ENCODE measurements around the gene AGL.
"Not testable (repeated sequence)": the region's sequence is repeated elsewhere in the genome, so short reads cannot be mapped to it uniquely, and the experiment has no call there.

Gene AGL

DNA sequence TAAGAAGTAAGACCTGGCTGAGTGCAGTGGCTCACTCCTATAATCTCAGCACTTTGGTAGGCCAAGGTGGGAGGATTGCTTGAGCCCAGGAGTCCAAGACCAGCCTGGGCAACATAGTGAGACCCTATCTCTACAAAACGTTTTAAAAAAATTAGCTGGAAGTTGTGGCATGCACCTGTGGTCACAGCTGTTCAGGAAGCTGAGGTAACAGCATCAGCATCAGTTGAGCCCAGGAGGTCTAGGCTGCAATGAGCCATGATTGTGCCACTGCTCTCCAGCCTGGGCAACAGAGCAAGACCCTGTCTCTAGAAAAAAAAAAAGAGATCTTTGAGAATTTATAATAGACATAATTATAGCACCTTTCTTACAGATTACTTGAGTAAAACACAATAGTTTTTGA lies 36.0 kb downstream of the AGL start:
- Histone ChIP-seq H3K36me3 (replicated peaks; ENCODE audit: low read depth, low read length) (no peaks in the 10 kb centered on the region), H3K4me2 (ENCODE audit: low read length) (no peak overlapping the region), H3K4me3 (ENCODE audit: low read length) (no peak overlapping the region), H3K79me2 (ENCODE audit: low read length) (no peaks in the 10 kb centered on the region), H3K27ac (ENCODE audit: low read length) (no peak overlapping the region), H3K9me3 (ENCODE audit: insufficient read depth, low read length) (no peaks in the 10 kb centered on the region), H4K20me1 (ENCODE audit: insufficient read depth, low read length) (no peaks in the 10 kb centered on the region), H3K4me1 (ENCODE audit: low read length) (no peaks in the 10 kb centered on the region), H2AFZ (ENCODE audit: low read depth, low read length) (no peak overlapping the region), H3K27me3 (ENCODE audit: low read depth, low read length) (no peaks in the 10 kb centered on the region), H3K9ac (ENCODE audit: low read length) (no peak overlapping the region)
- TF ChIP-seq, protein P1, sequence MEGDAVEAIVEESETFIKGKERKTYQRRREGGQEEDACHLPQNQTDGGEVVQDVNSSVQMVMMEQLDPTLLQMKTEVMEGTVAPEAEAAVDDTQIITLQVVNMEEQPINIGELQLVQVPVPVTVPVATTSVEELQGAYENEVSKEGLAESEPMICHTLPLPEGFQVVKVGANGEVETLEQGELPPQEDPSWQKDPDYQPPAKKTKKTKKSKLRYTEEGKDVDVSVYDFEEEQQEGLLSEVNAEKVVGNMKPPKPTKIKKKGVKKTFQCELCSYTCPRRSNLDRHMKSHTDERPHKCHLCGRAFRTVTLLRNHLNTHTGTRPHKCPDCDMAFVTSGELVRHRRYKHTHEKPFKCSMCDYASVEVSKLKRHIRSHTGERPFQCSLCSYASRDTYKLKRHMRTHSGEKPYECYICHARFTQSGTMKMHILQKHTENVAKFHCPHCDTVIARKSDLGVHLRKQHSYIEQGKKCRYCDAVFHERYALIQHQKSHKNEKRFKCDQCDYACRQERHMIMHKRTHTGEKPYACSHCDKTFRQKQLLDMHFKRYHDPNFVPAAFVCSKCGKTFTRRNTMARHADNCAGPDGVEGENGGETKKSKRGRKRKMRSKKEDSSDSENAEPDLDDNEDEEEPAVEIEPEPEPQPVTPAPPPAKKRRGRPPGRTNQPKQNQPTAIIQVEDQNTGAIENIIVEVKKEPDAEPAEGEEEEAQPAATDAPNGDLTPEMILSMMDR (IDR thresholded peaks at IDR 0.05; ENCODE audit: low read depth, low read length): no peak
- no peak for TF ChIP-seq EZH2phosphoT487 (IDR thresholded peaks at IDR 0.05; ENCODE audit: low read depth)

DNA sequence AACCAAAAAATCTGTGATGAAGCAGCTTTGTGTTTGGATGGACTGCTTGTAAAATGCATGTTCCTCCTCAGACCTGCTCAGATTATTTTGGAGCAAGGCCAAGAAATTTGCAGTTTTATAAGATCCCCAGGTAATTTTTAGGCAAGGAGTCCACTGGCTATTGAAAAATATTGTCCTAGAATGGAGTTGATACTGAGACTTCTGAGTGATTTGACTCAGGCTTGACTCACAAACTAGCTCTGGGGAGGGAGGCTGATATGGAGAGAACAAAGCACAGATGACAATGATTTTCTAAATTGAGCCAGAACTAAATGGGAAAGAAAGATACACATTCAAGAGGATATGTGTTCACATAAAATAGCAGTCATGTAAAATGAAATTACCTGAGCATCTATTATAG lies 36.7 kb downstream of the AGL start:
- H2AFZ ChIP-seq (ENCODE audit: low read depth, low read length): no peak overlapping the region
- no peak overlapping the region for H3K4me2 ChIP-seq (ENCODE audit: low read length)
- H3K4me1 ChIP-seq (ENCODE audit: low read length): no peaks in the 10 kb centered on the region
- H3K36me3 ChIP-seq (replicated peaks; ENCODE audit: low read depth, low read length): no peaks in the 10 kb centered on the region
- H3K79me2 ChIP-seq (ENCODE audit: low read length): no peaks in the 10 kb centered on the region
- H3K9me3 ChIP-seq (ENCODE audit: insufficient read depth, low read length): no peaks in the 10 kb centered on the region
- no peak overlapping the region for H3K9ac ChIP-seq (ENCODE audit: low read length)
- H3K4me3 ChIP-seq (ENCODE audit: low read length): no peak overlapping the region
- H3K27ac ChIP-seq (ENCODE audit: low read length): no peak overlapping the region
- H3K27me3 ChIP-seq (ENCODE audit: low read depth, low read length): no peaks in the 10 kb centered on the region
- no peaks in the 10 kb centered on the region for H4K20me1 ChIP-seq (ENCODE audit: insufficient read depth, low read length)
- TF ChIP-seq EZH2phosphoT487 (IDR thresholded peaks at IDR 0.05; ENCODE audit: low read depth): no peak
- TF ChIP-seq, protein P1 (IDR thresholded peaks at IDR 0.05; ENCODE audit: low read depth, low read length): no peak

DNA sequence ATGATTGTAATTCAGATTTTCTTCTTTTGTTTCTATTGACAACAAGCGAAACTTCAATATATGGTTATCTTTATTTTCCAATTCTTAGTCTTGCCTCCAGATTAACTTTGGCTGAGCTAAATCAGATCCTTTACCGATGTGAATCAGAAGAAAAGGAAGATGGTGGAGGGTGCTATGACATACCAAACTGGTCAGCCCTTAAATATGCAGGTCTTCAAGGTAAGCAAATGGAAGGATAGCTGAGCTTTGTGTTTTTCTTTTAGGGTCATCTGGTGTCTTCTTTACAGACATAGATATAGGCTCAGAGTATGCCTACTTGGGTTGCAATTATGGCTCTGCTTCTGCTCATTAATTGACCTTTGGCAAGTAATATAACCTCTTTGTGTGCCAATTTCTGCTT lies 37.7 kb downstream of the AGL start:
- Histone ChIP-seq H3K79me2 (ENCODE audit: low read length) (no peaks in the 10 kb centered on the region), H2AFZ (ENCODE audit: low read depth, low read length) (no peak overlapping the region), H3K4me1 (ENCODE audit: low read length) (no peaks in the 10 kb centered on the region), H3K9ac (ENCODE audit: low read length) (no peak overlapping the region), H3K27ac (ENCODE audit: low read length) (no peak overlapping the region), H3K9me3 (ENCODE audit: insufficient read depth, low read length) (no peaks in the 10 kb centered on the region), H3K4me3 (ENCODE audit: low read length) (no peak overlapping the region), H3K27me3 (ENCODE audit: low read depth, low read length) (no peaks in the 10 kb centered on the region), H3K4me2 (ENCODE audit: low read length) (no peak overlapping the region), H4K20me1 (ENCODE audit: insufficient read depth, low read length) (no peaks in the 10 kb centered on the region), H3K36me3 (replicated peaks; ENCODE audit: low read depth, low read length) (no peaks in the 10 kb centered on the region)
- TF ChIP-seq, protein P1 (IDR thresholded peaks at IDR 0.05; ENCODE audit: low read depth, low read length): no peak
- no peak for TF ChIP-seq EZH2phosphoT487 (IDR thresholded peaks at IDR 0.05; ENCODE audit: low read depth)

DNA sequence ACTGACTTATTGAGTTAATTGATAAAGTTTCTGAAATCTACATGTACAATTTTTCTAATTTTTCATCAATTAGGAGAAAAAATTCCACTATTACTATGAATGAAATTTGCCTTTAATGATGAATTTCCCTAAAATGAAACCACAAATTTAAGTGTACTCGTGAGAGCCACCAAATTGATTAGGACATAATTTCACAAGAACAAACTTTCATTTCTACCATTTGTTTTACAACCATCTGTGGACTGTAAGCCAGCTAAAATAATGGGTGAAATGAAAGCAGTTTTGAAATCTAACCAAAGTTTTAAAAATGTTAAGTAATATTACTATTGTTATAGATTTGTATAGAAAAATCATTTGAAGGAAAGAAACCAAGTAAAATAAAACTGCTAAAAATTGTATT lies 41.8 kb downstream of the AGL start:
- H2AFZ ChIP-seq (ENCODE audit: low read depth, low read length): no peak overlapping the region
- H3K27me3 ChIP-seq (ENCODE audit: low read depth, low read length): no peaks in the 10 kb centered on the region
- H3K9me3 ChIP-seq (ENCODE audit: insufficient read depth, low read length): no peaks in the 10 kb centered on the region
- no peak overlapping the region for H3K27ac ChIP-seq (ENCODE audit: low read length)
- no peaks in the 10 kb centered on the region for H3K4me1 ChIP-seq (ENCODE audit: low read length)
- H3K36me3 ChIP-seq (replicated peaks; ENCODE audit: low read depth, low read length): no peaks in the 10 kb centered on the region
- no peak overlapping the region for H3K9ac ChIP-seq (ENCODE audit: low read length)
- H3K4me2 ChIP-seq (ENCODE audit: low read length): no peak overlapping the region
- no peaks in the 10 kb centered on the region for H4K20me1 ChIP-seq (ENCODE audit: insufficient read depth, low read length)
- no peak for TF ChIP-seq EZH2phosphoT487 (IDR thresholded peaks at IDR 0.05; ENCODE audit: low read depth)
- TF ChIP-seq, protein P1 (IDR thresholded peaks at IDR 0.05; ENCODE audit: low read depth, low read length): no peak
- no peaks in the 10 kb centered on the region for H3K79me2 ChIP-seq (ENCODE audit: low read length)
- H3K4me3 ChIP-seq (ENCODE audit: low read length): no peak overlapping the region

DNA sequence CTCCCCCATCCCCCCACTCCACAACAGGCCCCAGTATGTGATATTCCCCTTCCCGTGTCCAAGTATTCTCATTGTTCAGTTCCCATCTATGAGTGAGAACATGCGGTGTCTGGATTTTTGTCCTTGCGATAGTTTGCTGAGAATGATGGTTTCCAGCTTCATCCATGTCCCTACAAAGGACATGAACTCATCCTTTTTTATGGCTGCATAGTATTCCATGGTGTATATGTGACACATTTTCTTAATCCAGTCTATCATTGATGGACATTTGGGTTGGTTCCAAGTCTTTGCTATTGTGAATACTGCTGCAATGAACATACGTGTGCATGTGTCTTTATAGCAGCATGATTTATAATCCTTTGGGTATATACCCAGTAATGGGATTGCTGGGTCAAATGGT lies 53.1 kb downstream of the AGL start:
- H3K79me2 ChIP-seq (ENCODE audit: low read length); H3K27ac ChIP-seq (ENCODE audit: low read length); H3K4me3 ChIP-seq (ENCODE audit: low read length); H4K20me1 ChIP-seq (ENCODE audit: insufficient read depth, low read length); H3K36me3 ChIP-seq (replicated peaks; ENCODE audit: low read depth, low read length); H3K4me1 ChIP-seq (ENCODE audit: low read length); H3K9me3 ChIP-seq (ENCODE audit: insufficient read depth, low read length); H3K4me2 ChIP-seq (ENCODE audit: low read length); H3K27me3 ChIP-seq (ENCODE audit: low read depth, low read length); H3K9ac ChIP-seq (ENCODE audit: low read length); H2AFZ ChIP-seq (ENCODE audit: low read depth, low read length): not testable (repeated sequence)

Measured in OCI-LY3 (cell line).